HG03039 (cell line): ENCODE data around the gene AP4S1.
"Not testable (repeated sequence)": the region's sequence is repeated elsewhere in the genome, so short reads cannot be mapped to it uniquely, and the experiment has no call there.

Experiments
- ATAC-seq: cut with Tn5 transposase; IDR thresholded peaks from one replicate; pipeline ENCODE4 v1.9.1; 2021; ENCODE audit warnings: mild to moderate bottlenecking, moderate library complexity; ENCODE audit not compliant: unreplicated experiment

Gene AP4S1

GRCh38 chr14:31004007-31004406, 21.4 kb upstream of the AP4S1 start:
- not testable (repeated sequence) for ATAC-seq

GRCh38 chr14:31006703-31007102, 18.7 kb upstream of the AP4S1 start:
- no peak for ATAC-seq

- ATAC-seq, result no peak
Measured at GRCh38 chr14:31009836-31010574, 15.4 kb upstream of the AP4S1 start.

- no peak for ATAC-seq
Measured at GRCh38 chr14:31010935-31011334, 14.5 kb upstream of the AP4S1 start.

- no peak for ATAC-seq
Measured at GRCh38 chr14:31013841-31014240, 11.6 kb upstream of the AP4S1 start.

GRCh38 chr14:31018057-31018645, 7.3 kb upstream of the AP4S1 start:
- no peak for ATAC-seq

- ATAC-seq, result no peak
Measured at GRCh38 chr14:31020834-31021575, 4.4 kb upstream of the AP4S1 start.

- ATAC-seq, result no peak
Measured at GRCh38 chr14:31021576-31021949, 3.9 kb upstream of the AP4S1 start.

- ATAC-seq, result no peak
Measured at GRCh38 chr14:31022386-31022785, 3.1 kb upstream of the AP4S1 start.

GRCh38 chr14:31024010-31024480, 1.4 kb upstream of the AP4S1 start:
- no peak for ATAC-seq

- no peak for ATAC-seq
Measured at GRCh38 chr14:31024577-31025366, 677 bp upstream of the AP4S1 start.

- ATAC-seq, result no peak
Measured at GRCh38 chr14:31026077-31026449, 614 bp downstream of the AP4S1 start, which contains the start of gene STRN3. TSS of gene STRN3 (minus strand) at chr14:31026379. CDS start at chr14:31026185, 194 bp downstream.

GRCh38 chr14:31026450-31027235, 1.2 kb downstream of the AP4S1 start:
- ATAC-seq, result peak; percentile 92

- ATAC-seq, result no peak
Measured at GRCh38 chr14:31027847-31028246, 2.4 kb downstream of the AP4S1 start.

GRCh38 chr14:31029016-31029970, 3.8 kb downstream of the AP4S1 start:
- ATAC-seq, result no peak

GRCh38 chr14:31030469-31030868, 5.0 kb downstream of the AP4S1 start:
- ATAC-seq, result no peak

GRCh38 chr14:31036552-31036951, 11.1 kb downstream of the AP4S1 start:
- no peak for ATAC-seq

GRCh38 chr14:31037709-31038221, 12.3 kb downstream of the AP4S1 start:
- no peak for ATAC-seq
